Peyer's patch (tissue), 4 donors: ENCODE data around the gene FGF19.

ENCODE experiments used
- CTCF ChIP-seq, 6 experiments: fragments of 450-650 bp in 4 of 6; fragments of 200-600 bp in 2 of 6; sonication (generic) in 1 of 6; IDR thresholded peaks; one replicate each; pipeline ENCODE4 v1.5.1; 2017 to 2019; ENCODE audit warnings: antibody characterized with exemption in 6 of 6, mild to moderate bottlenecking in 3 of 6, moderate library complexity in 1 of 6
- POLR2A ChIP-seq, 2 donors: fragments of 450-650 bp; IDR thresholded peaks; one replicate each; pipeline ENCODE4 v1.5.1; 2017; ENCODE audit warnings: antibody characterized with exemption in 2 of 2, mild to moderate bottlenecking in 2 of 2, moderate library complexity in 2 of 2

- TF ChIP-seq POLR2A (IDR thresholded peaks at IDR 0.05) = no peak
- TF ChIP-seq CTCF (IDR thresholded peaks at IDR 0.05) = no peak
These were observed 26.1 kb downstream of the FGF19 start for GRCh38 chr11:69677749-69678148.
